ENCODE results near the gene PTRH1. TPM values are rescaled to one million over a fixed set of nuclear protein-coding genes. Genes with fewer than 3 reads are reported as not detected.

PTRH1 gene
- total and polyA plus RNA-seq, 2 of the 13 experiments (the other 11 are each of a cell fraction or from before 2014, with no cell fraction given): 4.0 to 10.4 TPM

- Histone ChIP-seq H3K36me3 (replicated peaks in 1 of 2; ENCODE audit: control insufficient read depth in 1 of 2, insufficient read depth in 2 of 2, low read length in 2 of 2) (no peaks in the 10 kb centered on the region), H3K4me3 (replicated peaks in 1 of 3; ENCODE audit: insufficient read depth in 1 of 3, low read depth in 2 of 3, low read length in 3 of 3) (no peak overlapping the region), H3K4me1 (ENCODE audit: insufficient read depth, low read length) (peaks cover 33% of the 10 kb centered on the region), H4K20me1 (ENCODE audit: insufficient read depth, low read length) (no peaks in the 10 kb centered on the region), H3K9ac (ENCODE audit: insufficient read depth, low read depth, low read length) (no peak overlapping the region), H3K4me2 (ENCODE audit: low read depth, low read length) (no peak overlapping the region), H3K9me3 (ENCODE audit: low read length) (no peaks in the 10 kb centered on the region), H3K27ac (ENCODE audit: extremely low read length, insufficient read depth, low read length) (no peak overlapping the region), H3K27me3 (ENCODE audit: control insufficient read depth in 1 of 2, insufficient read depth in 2 of 2, low read length in 2 of 2) (peaks cover 0 to 2% of the 10 kb centered on the region in 2 experiments; a peak in 1 of 5 replicates), H2AFZ (ENCODE audit: low read length) (no peak overlapping the region), H3K79me2 (ENCODE audit: insufficient read depth, low read length) (no peaks in the 10 kb centered on the region)
- POLR2A ChIA-PET: interaction anchor here (1.0 to 1.6 kb wide), 2 partner anchors 139 to 167 kb away, joined by 3 read pairs; no protein-coding TSS in a partner anchor
- 60% methylated on average over 7 of the region's 9 CpGs for WGBS (ENCODE audit: low lambda C conversion rate)
- FAIRE-seq: no peak
- in situ Hi-C loops (cut with HindIII; ENCODE audit: extremely low pct_ligation_motif_present, low pct_unique_long_range_greater_than_20kb) (loop anchor here (10.0 kb wide), 1 partner anchor 225 kb away; no protein-coding TSS in a partner anchor), intact Hi-C loops (cut with micrococcal nuclease; ENCODE audit: unreplicated experiment) (no loop called here)
- no TSS peak for BruUV-seq (replicated peaks)
- ATAC-seq: no peak
- CTCF ChIA-PET (ENCODE audit: low intra/inter-chr PET ratio, low total read pairs): interaction anchor here (0.6 kb wide), 1 partner anchor 28 kb away, joined by 3 read pairs; no protein-coding TSS in a partner anchor
- no peak for DNase-seq (ENCODE audit: low spot score)
- TF ChIP-seq HOXA5 (CRISPR knock-in tag; IDR thresholded peaks at IDR 0.05) (no peak), AFF4 (CRISPR knock-in tag; IDR thresholded peaks at IDR 0.05) (no peak), ZNF788 (CRISPR knock-in tag; IDR thresholded peaks at IDR 0.05; ENCODE audit: borderline replicate concordance) (no peak), ZNF766 (CRISPR knock-in tag; IDR thresholded peaks at IDR 0.05; ENCODE audit: borderline replicate concordance) (no peak), KDM1A (CRISPR knock-in tag; IDR thresholded peaks at IDR 0.05) (no peak), SCMH1 (CRISPR knock-in tag; IDR thresholded peaks at IDR 0.05; ENCODE audit: borderline replicate concordance) (no peak), ZNF589 (CRISPR knock-in tag; conservative IDR thresholded peaks at IDR 0.05) (no peak), ZNF597 (CRISPR knock-in tag; IDR thresholded peaks at IDR 0.05) (no peak), HNRNPLL (IDR thresholded peaks at IDR 0.05; ENCODE audit: low read depth, low read length, poor library complexity, severe bottlenecking) (no peak), ZEB1 (IDR thresholded peaks at IDR 0.05; ENCODE audit: insufficient replicate concordance, low read depth) (no peak), ZNF513 (CRISPR knock-in tag; conservative IDR thresholded peaks at IDR 0.05) (no peak), SMARCC2 (IDR thresholded peaks at IDR 0.05) (no peak), NR2F1 (CRISPR knock-in tag; IDR thresholded peaks at IDR 0.05) (no peak), NRL (CRISPR knock-in tag; IDR thresholded peaks at IDR 0.05; ENCODE audit: borderline replicate concordance) (no peak)
- TF ChIP-seq, protein P1, sequence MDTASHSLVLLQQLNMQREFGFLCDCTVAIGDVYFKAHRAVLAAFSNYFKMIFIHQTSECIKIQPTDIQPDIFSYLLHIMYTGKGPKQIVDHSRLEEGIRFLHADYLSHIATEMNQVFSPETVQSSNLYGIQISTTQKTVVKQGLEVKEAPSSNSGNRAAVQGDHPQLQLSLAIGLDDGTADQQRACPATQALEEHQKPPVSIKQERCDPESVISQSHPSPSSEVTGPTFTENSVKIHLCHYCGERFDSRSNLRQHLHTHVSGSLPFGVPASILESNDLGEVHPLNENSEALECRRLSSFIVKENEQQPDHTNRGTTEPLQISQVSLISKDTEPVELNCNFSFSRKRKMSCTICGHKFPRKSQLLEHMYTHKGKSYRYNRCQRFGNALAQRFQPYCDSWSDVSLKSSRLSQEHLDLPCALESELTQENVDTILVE (CRISPR knock-in tag; IDR thresholded peaks at IDR 0.05): no peak
- TF ChIP-seq, protein P2, sequence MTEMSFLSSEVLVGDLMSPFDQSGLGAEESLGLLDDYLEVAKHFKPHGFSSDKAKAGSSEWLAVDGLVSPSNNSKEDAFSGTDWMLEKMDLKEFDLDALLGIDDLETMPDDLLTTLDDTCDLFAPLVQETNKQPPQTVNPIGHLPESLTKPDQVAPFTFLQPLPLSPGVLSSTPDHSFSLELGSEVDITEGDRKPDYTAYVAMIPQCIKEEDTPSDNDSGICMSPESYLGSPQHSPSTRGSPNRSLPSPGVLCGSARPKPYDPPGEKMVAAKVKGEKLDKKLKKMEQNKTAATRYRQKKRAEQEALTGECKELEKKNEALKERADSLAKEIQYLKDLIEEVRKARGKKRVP (CRISPR knock-in tag; IDR thresholded peaks at IDR 0.05): no peak
Observed at GRCh38 chr9:127730262-127730661, 14.8 kb upstream of the PTRH1 start.
